AG04450 (cell line): ENCODE results near the gene PAPPA. TPM values are rescaled to one million over a fixed set of nuclear protein-coding genes. Genes with fewer than 3 reads are reported as not detected.

Experiments
- CTCF ChIA-PET: fragments of 300-600, 350-600 bp; formaldehyde crosslinking; extraction: SDS; loops from one replicate; lab custom pipeline; 2022; ENCODE audit warnings: antibody characterized with exemption, inconsistent platforms; lab: Charles Lee
- POLR2A ChIA-PET: fragments of 350-600 bp; formaldehyde crosslinking; extraction: SDS; loops from one replicate; lab custom pipeline; 2021; ENCODE audit warnings: antibody characterized with exemption, inconsistent platforms; lab: Yijun Ruan, JAX
- DNase-seq: peaks from one replicate; pipeline ENCODE4 v3.0.0-alpha.2; 2011; ENCODE audit warnings: low read depth, low spot score
- H3K27ac ChIP-seq: one replicate; pipeline ENCODE4 v1.5.1; 2012; ENCODE audit warnings: low read depth, low read length, control low read depth
- H3K27me3 ChIP-seq: one replicate; pipeline ENCODE4 v1.6.0; 2012; ENCODE audit warnings: low read length; ENCODE audit not compliant: control insufficient read depth, insufficient read depth
- H3K4me3 ChIP-seq: 2 replicates; pipeline ENCODE4 v1.5.1; 2011; ENCODE audit warnings: mild to moderate bottlenecking, low read depth, low read length, control low read depth
- H3K9me3 ChIP-seq: 2 replicates; pipeline ENCODE4 v1.5.1; 2012; ENCODE audit warnings: low read length; ENCODE audit not compliant: control insufficient read depth, insufficient read depth
- polyA plus RNA-seq: library from polyadenylated mRNA; depleted of rRNA; stranded (reverse); fragments of >200 nt; gene quantifications from 2 replicates; pipeline ENCODE4 v1.2.3, GENCODE V29; 2011
- TF ChIP-seq, protein P1 (sequence below): IDR thresholded peaks from 2 replicates; pipeline ENCODE4 v1.5.1; 2011; ENCODE audit warnings: low read depth, low read length, control low read depth, inconsistent platforms

Gene PAPPA
- polyA plus RNA-seq, 1 experiment = 65.0 TPM

DNA sequence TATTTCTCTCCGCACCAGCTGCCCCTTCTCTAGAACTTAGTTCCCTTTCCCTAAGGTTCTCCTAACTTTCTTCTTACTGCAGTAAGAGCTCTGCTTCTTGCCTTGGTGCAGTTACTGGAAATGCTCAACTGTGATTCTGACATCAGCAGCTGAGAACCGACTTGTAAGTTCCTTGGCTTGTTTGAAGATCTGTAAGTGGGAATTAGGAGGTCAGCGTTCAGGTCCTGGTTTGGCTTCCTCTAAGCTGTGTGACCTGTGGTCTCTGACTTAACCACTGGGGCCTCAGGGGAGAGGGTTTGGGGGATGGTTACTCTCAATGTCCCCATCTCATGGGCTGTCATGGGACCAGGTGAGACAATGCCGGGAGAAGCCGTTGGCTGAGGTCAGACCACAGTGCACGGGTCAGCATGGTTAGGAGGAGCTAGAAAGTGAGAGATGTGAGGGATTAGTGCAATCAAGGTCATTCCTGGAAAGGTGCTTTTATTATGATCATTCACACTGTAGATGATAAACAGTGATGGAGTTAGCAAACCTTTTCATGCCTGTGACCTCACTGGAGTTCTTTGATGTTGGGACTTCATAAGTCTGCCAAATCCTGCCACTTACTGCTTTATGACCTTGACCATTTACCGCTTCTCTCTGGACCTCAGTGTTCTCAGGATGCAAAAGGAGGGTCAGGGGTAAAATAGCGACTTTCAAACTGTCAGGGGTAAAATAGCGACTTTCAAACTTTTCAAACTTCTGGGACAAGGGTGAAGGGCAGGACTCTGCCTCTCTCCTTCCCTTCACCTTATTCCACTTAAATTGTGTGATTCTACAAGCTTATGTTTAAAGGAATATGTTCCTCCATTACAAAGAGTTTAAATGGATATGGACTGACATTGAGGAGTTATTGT, 7.3 kb downstream of the PAPPA start:
- Histone ChIP-seq H3K27me3 (no peaks in the 10 kb centered on the region), H3K9me3 (0 out of 2 replicates have a peak, but pooled peaks cover 2% of the 10 kb centered on the region), H3K27ac (no peak overlapping the region), H3K4me3 (no peak overlapping the region)
- DNase-seq = no peak
- TF ChIP-seq, protein P1, sequence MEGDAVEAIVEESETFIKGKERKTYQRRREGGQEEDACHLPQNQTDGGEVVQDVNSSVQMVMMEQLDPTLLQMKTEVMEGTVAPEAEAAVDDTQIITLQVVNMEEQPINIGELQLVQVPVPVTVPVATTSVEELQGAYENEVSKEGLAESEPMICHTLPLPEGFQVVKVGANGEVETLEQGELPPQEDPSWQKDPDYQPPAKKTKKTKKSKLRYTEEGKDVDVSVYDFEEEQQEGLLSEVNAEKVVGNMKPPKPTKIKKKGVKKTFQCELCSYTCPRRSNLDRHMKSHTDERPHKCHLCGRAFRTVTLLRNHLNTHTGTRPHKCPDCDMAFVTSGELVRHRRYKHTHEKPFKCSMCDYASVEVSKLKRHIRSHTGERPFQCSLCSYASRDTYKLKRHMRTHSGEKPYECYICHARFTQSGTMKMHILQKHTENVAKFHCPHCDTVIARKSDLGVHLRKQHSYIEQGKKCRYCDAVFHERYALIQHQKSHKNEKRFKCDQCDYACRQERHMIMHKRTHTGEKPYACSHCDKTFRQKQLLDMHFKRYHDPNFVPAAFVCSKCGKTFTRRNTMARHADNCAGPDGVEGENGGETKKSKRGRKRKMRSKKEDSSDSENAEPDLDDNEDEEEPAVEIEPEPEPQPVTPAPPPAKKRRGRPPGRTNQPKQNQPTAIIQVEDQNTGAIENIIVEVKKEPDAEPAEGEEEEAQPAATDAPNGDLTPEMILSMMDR = no peak
- ChIA-PET CTCF (interaction anchor here (1.2 kb wide), 3 partner anchors 9 to 567 kb away, joined by 3 to 5 read pairs (median 4); no protein-coding TSS in a partner anchor), POLR2A (interaction anchor here (0.6 to 1.3 kb wide), 4 partner anchors 232 to 571 kb away, joined by 3 to 5 read pairs (median 4); no protein-coding TSS in a partner anchor)

DNA sequence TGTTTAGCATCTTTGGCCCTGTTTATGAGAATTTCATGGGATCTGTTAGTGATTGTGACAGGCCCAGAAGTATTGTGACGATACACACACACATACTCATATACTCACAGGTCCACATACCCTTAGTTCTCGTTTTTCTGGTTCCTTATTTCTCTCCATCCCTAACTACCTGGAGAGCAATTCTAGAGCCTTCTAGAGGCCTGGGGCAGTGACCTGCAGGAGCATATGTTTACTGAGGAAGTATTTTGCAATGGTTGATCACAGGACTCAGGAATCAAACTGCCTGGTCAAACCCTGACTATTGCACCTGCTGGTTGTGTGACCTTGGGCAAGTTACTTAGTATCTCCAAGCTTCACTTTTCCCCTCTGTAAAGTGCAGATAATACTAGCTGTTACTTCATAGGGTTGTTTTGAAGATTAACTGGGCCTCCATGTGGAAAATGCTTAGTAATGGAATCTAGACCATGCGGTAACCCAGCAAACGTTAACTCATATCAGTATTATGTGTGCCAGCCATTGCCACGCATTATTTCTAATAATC, 8.7 kb downstream of the PAPPA start:
- ChIA-PET POLR2A (interaction anchor here (0.6 to 1.3 kb wide), 2 partner anchors 218 to 238 kb away, joined by 3 to 4 read pairs; no protein-coding TSS in a partner anchor), CTCF (interaction anchor here (0.9 to 1.2 kb wide), 2 partner anchors 10 to 20 kb away, joined by 3 to 5 read pairs; no protein-coding TSS in a partner anchor)
- no peak overlapping the region for H3K27ac ChIP-seq
- no peak overlapping the region for H3K4me3 ChIP-seq
- no peaks in the 10 kb centered on the region for H3K27me3 ChIP-seq
- TF ChIP-seq, protein P1 = no peak
- DNase-seq = no peak
- 0 out of 2 replicates have a peak, but pooled peaks cover 2% of the 10 kb centered on the region for H3K9me3 ChIP-seq

- ChIA-PET CTCF (interaction anchor here (1.1 to 2.0 kb wide), 2 partner anchors 11 to 547 kb away, joined by 3 to 5 read pairs; no protein-coding TSS in a partner anchor), POLR2A (no interaction called here)
- Histone ChIP-seq H3K27me3 (no peaks in the 10 kb centered on the region), H3K9me3 (0 out of 2 replicates have a peak, but pooled peaks cover 2% of the 10 kb centered on the region), H3K4me3 (no peak overlapping the region), H3K27ac (no peak overlapping the region)
- DNase-seq = no peak
- TF ChIP-seq, protein P1 = peak; percentile 35
Measured at GRCh38 chr9:116163293-116164055, 9.9 kb downstream of the PAPPA start.

GRCh38 chr9:116165912-116166311, 12.3 kb downstream of the PAPPA start:
- DNase-seq = no peak
- TF ChIP-seq, protein P1 = no peak
- Histone ChIP-seq H3K4me3 (no peak overlapping the region), H3K9me3 (0 out of 2 replicates have a peak, but pooled peaks cover 2% of the 10 kb centered on the region), H3K27me3 (no peaks in the 10 kb centered on the region), H3K27ac (no peak overlapping the region)
- POLR2A ChIA-PET = no interaction called here
- CTCF ChIA-PET = no interaction called here
